Common myeloid progenitor, CD34-positive (primary cell): ENCODE results near the gene STN1.

Experiments
- CTCF ChIA-PET: fragments of 350-600 bp; sonication (Branson Sonifier 250); formaldehyde crosslinking; loops from one replicate; lab custom pipeline; 2021; ENCODE audit warnings: antibody characterized with exemption; lab: Charles Lee
- POLR2A ChIA-PET: fragments of 350-600 bp; sonication (Branson Sonifier 250); formaldehyde crosslinking; loops from one replicate; lab custom pipeline; 2021; ENCODE audit warnings: antibody characterized with exemption; lab: Charles Lee
- DNase-seq, 3 donors: peaks; one replicate each; pipeline versions ENCODE4 v3.0.0 to v3.0.0-alpha.2; 2013
- H3K27ac ChIP-seq, 2 experiments: 1 replicate in 1 of 2; 2 replicates in 1 of 2; pipeline ENCODE4 v1.7.0; 2013; ENCODE audit warnings: inconsistent platforms in 2 of 2, low read length in 2 of 2, mild to moderate bottlenecking in 2 of 2, low read depth in 1 of 2, moderate library complexity in 1 of 2; ENCODE audit not compliant: severe bottlenecking in 2 of 2, insufficient read depth in 1 of 2, poor library complexity in 1 of 2
- H3K27me3 ChIP-seq, 5 experiments: replicated peaks in 2 of 5; 1 replicate in 3 of 5; 2 replicates in 2 of 5; pipeline versions ENCODE4 v1.6.1 to v1.7.0; 2013; ENCODE audit warnings: low read length in 4 of 5, mild to moderate bottlenecking in 2 of 5, moderate library complexity in 2 of 5, inconsistent platforms in 1 of 5; ENCODE audit not compliant: insufficient read depth in 5 of 5, control insufficient read depth in 4 of 5
- H3K36me3 ChIP-seq, 4 experiments: 1 replicate in 2 of 4; 2 replicates in 2 of 4; pipeline versions ENCODE4 v1.6.1 to v1.7.0; 2013; ENCODE audit warnings: low read length in 3 of 4, control low read depth in 1 of 4, mild to moderate bottlenecking in 1 of 4; ENCODE audit not compliant: control insufficient read depth in 4 of 4, insufficient read depth in 4 of 4
- H3K4me1 ChIP-seq, 4 experiments: 1 replicate in 3 of 4; 2 replicates in 1 of 4; pipeline versions ENCODE4 v1.6.1 to v1.7.1; 2013; ENCODE audit warnings: low read length in 3 of 4, mild to moderate bottlenecking in 3 of 4, control low read depth in 1 of 4, inconsistent platforms in 1 of 4, moderate library complexity in 1 of 4; ENCODE audit not compliant: control insufficient read depth in 4 of 4, insufficient read depth in 4 of 4; ENCODE audit errors: control extremely low read depth in 1 of 4
- H3K4me3 ChIP-seq, 7 experiments: 1 replicate in 4 of 7; 2 replicates in 3 of 7; pipeline versions ENCODE4 v1.5.1 to v1.7.0; 2013; ENCODE audit warnings: mild to moderate bottlenecking in 7 of 7, low read length in 6 of 7, moderate library complexity in 6 of 7, inconsistent platforms in 2 of 7, low read depth in 2 of 7, control low read depth in 1 of 7; ENCODE audit not compliant: insufficient read depth in 4 of 7, control insufficient read depth in 1 of 7; ENCODE audit errors: extremely low read depth in 1 of 7
- H3K9me3 ChIP-seq, 5 experiments: 1 replicate in 4 of 5; 2 replicates in 1 of 5; pipeline versions ENCODE4 v1.6.1 to v1.7.1; 2013; ENCODE audit warnings: low read length in 4 of 5, mild to moderate bottlenecking in 2 of 5, inconsistent platforms in 1 of 5, low read depth in 1 of 5, moderate library complexity in 1 of 5; ENCODE audit not compliant: control insufficient read depth in 4 of 5, insufficient read depth in 2 of 5; ENCODE audit errors: control extremely low read depth in 1 of 5
- WGBS: methylation state at CpG from one replicate; pipeline ENCODE4 v1.1.5; 2013; ENCODE audit not compliant: insufficient coverage; 5-methylcytosine and 5-hydroxymethylcytosine counted together

STN1 gene

DNA sequence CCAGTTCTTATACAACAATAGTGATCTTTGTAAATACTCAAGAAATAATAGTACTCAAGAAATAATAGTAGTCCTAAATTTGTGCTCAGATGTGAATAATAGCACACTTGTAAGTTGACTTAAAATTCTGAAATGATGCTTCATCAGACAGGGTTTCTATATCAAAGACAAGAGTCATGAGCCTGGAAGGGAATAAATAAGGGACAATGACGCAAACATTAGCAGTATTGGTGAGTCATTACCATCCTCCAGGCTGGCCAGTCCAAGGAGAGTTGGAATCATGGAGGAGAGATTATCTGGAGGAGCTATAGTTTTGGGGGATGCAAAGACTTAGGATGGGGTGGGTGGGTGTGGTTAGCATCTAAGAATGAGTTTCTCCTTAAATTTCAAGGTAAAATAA, 56.5 kb downstream of the STN1 start:
- 100% methylated on average over 1 of the region's 1 CpG for WGBS

DNA sequence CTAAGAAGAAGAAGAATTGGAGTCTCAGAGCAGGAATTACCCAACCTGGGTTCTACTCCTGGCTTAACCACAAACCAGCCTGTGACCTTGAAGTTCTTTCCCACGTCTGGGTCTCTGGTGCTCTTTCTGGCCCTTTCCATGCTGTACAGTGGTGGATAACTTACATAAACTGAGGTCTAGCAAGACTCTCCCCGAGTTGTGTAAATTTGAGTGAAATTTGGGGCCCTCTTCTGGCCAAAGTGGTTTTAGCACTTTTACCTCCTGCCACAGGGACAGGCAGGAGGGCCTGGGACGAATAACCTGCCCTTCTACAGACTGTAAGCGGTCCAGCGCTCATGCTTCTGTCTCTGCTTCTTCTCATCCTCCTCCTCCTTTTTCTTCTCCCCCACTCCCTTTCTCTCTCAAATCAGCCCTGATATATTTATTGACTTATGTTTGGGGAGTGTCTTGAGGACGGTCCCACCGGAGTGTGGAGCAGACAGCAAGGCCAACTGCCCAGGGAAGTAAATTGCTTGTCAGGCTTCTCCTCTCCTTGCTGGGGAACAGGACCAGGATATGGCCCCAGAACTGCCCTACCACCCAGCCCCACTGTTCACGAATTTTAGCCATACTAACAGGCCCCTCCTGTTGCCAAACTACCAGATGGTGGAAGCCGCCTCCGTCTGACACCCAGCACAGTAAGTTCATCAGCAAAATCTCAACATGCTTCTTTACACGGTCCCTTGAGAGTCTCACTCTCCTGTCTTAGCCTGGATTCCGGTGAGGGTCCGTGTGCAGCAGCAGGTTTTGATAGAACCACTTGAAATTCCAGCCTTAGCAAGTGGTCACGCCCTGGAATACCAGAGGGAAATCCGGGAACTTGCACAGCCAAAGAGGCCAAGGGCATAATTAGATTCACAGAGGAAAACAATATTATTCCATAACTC, 58.6 kb downstream of the STN1 start:
- Histone ChIP-seq H3K36me3 (no peaks in the 10 kb centered on the region), H3K9me3 (no peaks in the 10 kb centered on the region), H3K4me3 (no peak overlapping the region), H3K4me1 (peaks cover 0 to 20% (median 13%) of the 10 kb centered on the region in 4 experiments), H3K27me3 (peaks cover 0 to 18% (median 0%) of the 10 kb centered on the region in 5 experiments), H3K27ac (no peak overlapping the region)
- POLR2A ChIA-PET, result no interaction called here
- WGBS, result 82% methylated on average over 9 of the region's 15 CpGs
- DNase-seq, result peak; percentile 56 to 77 (median 65)
- CTCF ChIA-PET, result interaction anchor here (1.2 to 3.7 kb wide), 11 partner anchors 9 to 147 kb away, joined by 3 to 67 read pairs (median 5); no protein-coding TSS in a partner anchor

More for the DNA sequence above, 56.5 kb downstream of the STN1 start:
- Histone ChIP-seq H3K4me3 (no peak overlapping the region), H3K36me3 (no peaks in the 10 kb centered on the region), H3K4me1 (peaks cover 0 to 7% (median 0%) of the 10 kb centered on the region in 4 experiments), H3K27me3 (peaks cover 0 to 3% (median 0%) of the 10 kb centered on the region in 5 experiments), H3K9me3 (peaks cover 4 to 16% (median 6%) of the 10 kb centered on the region in 5 experiments), H3K27ac (no peak overlapping the region)
- ChIA-PET CTCF (interaction anchor here (1.0 to 5.5 kb wide), 8 partner anchors 10 to 450 kb away, joined by 3 to 54 read pairs (median 4); no protein-coding TSS in a partner anchor), POLR2A (no interaction called here)
- DNase-seq, result no peak

DNA sequence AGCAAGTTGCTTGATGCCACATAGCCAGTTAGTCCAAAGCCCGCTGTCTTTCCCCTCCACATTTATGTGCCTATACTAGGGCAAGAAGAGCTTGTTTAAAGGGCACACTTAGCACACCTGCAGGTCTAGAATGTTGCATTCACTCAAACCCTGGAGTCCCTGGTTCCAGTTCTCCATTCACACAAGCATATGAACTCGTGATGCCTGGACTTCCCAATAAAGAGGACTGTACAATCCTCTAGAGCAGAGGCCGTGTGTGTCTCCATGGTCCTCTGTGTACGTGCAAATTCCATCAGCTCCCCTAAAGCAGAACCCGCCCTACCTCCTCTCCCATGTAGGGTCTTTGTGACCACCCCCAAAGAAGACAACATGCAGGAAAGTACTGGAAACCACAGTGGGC, 59.6 kb downstream of the STN1 start:
- no peak overlapping the region for H3K4me3 ChIP-seq
- CTCF ChIA-PET, result interaction anchor here (0.6 to 3.7 kb wide), 16 partner anchors 10 to 172 kb away, joined by 3 to 67 read pairs (median 4); no protein-coding TSS in a partner anchor
- H3K27ac ChIP-seq, result no peak overlapping the region
- H3K9me3 ChIP-seq, result no peaks in the 10 kb centered on the region
- H3K36me3 ChIP-seq, result no peaks in the 10 kb centered on the region
- peaks cover 0 to 26% (median 7%) of the 10 kb centered on the region in 5 experiments for H3K27me3 ChIP-seq
- no peak for DNase-seq
- POLR2A ChIA-PET, result no interaction called here
- 94% methylated on average over 5 of the region's 5 CpGs for WGBS
- H3K4me1 ChIP-seq, result peaks cover 0 to 28% (median 18%) of the 10 kb centered on the region in 4 experiments

DNA sequence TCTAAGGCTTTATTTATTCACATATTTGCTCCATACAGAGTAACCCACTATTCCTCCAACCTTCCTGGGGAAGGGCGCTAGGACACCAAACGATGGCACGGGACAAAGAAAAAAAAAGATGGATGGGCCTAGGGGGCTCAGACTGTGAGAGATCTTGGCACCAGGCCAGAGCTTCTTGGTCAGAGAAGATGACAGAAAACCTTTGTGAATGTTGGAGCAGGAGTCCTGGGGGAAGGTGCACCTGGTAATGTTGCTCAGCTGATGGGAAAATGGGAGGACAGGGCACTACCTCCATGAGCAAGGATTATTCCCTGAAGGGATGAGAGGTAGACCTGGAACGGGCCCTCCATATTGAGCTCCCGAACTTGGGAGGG, 61.2 kb downstream of the STN1 start:
- Histone ChIP-seq H3K4me3 (no peak overlapping the region), H3K27ac (no peak overlapping the region), H3K36me3 (no peaks in the 10 kb centered on the region), H3K27me3 (peaks cover 0 to 26% (median 8%) of the 10 kb centered on the region in 5 experiments), H3K9me3 (no peaks in the 10 kb centered on the region), H3K4me1 (peaks cover 0 to 39% (median 18%) of the 10 kb centered on the region in 4 experiments)
- no peak for DNase-seq
- ChIA-PET CTCF (interaction anchor here (0.6 to 3.7 kb wide), 16 partner anchors 8 to 214 kb away, joined by 3 to 67 read pairs (median 4); no protein-coding TSS in a partner anchor), POLR2A (interaction anchor here (0.6 kb wide), 1 partner anchor 134 kb away, joined by 4 read pairs; no protein-coding TSS in a partner anchor)
- WGBS, result 100% methylated on average over 3 of the region's 5 CpGs

GRCh38 chr10:103855852-103856796, 61.9 kb downstream of the STN1 start:
- POLR2A ChIA-PET, result no interaction called here
- H3K27ac ChIP-seq, result no peak overlapping the region

DNA sequence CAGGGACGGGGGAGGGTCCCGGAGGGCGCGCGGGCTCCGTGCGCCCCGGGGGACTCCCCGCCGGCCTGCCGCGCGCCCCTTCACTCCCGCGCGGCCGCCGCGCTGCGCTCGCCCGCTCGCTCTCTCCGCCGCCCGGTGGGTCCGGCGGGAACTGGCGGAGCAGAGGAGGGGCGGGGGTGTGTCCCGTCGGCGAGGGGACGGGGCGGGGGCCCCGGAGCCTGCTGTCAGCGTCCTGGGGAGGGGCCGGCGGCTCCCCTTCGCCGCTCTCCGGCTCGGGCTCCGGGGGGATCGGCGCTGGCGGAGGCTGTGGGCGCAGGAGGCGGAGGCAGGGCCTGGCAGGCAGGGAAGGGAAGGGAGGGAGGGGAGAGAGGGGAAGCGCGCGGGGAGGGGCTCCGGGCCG, 62.6 kb downstream of the STN1 start, which contains the start of gene SH3PXD2A:
SH3PXD2A (minus strand) TSS at position 153 of the 400 bp plus-strand sequence. CDS start 310 bp downstream, outside the sequence.
- peaks cover 0 to 26% (median 8%) of the 10 kb centered on the region in 5 experiments for H3K27me3 ChIP-seq
- 0% methylated on average over 19 of the region's 54 CpGs for WGBS
- ChIA-PET POLR2A (interaction anchor here (0.6 kb wide), 1 partner anchor 209 kb away, joined by 3 read pairs; no protein-coding TSS in a partner anchor), CTCF (interaction anchor here (0.7 to 5.5 kb wide), 9 partner anchors 15 to 143 kb away, joined by 3 to 67 read pairs (median 4); no protein-coding TSS in a partner anchor)
- no peaks in the 10 kb centered on the region for H3K9me3 ChIP-seq
- H3K4me3 ChIP-seq, result peak within 1 kb of the TSS; percentile 28 to 70 (median 59)
- H3K4me1 ChIP-seq, result peaks cover 0 to 40% (median 18%) of the 10 kb centered on the region in 4 experiments
- peak; percentile 38 to 70 (median 58) for DNase-seq
- H3K36me3 ChIP-seq, result no peaks in the 10 kb centered on the region
- H3K27ac ChIP-seq, result no peak within 1 kb of the TSS

More at GRCh38 chr10:103855852-103856796, 61.9 kb downstream of the STN1 start:
- Histone ChIP-seq H3K9me3 (no peaks in the 10 kb centered on the region), H3K4me1 (peaks cover 0 to 39% (median 18%) of the 10 kb centered on the region in 4 experiments), H3K36me3 (no peaks in the 10 kb centered on the region), H3K4me3 (peak overlapping the region in 6 of 7 experiments; percentile 26 to 70 (median 56)), H3K27me3 (peaks cover 0 to 26% (median 8%) of the 10 kb centered on the region in 5 experiments)
- CTCF ChIA-PET, result interaction anchor here (1.0 to 3.7 kb wide), 15 partner anchors 8 to 151 kb away, joined by 3 to 67 read pairs (median 4); no protein-coding TSS in a partner anchor
- 35% methylated on average over 12 of the region's 34 CpGs for WGBS
- DNase-seq, result no peak
